NCI-H1417 treated with DMSO at 0.1 percent for 48 hours (cell line): Measurements from ENCODE around the gene PFN1.
"Not testable (repeated sequence)": the region's sequence is repeated elsewhere in the genome, so short reads cannot be mapped to it uniquely, and the experiment has no call there.

Source experiments
- DNase-seq: peaks from one replicate; lab custom pipeline; 2025; lab: John Stamatoyannopoulos, UW

The PFN1 gene

DNA sequence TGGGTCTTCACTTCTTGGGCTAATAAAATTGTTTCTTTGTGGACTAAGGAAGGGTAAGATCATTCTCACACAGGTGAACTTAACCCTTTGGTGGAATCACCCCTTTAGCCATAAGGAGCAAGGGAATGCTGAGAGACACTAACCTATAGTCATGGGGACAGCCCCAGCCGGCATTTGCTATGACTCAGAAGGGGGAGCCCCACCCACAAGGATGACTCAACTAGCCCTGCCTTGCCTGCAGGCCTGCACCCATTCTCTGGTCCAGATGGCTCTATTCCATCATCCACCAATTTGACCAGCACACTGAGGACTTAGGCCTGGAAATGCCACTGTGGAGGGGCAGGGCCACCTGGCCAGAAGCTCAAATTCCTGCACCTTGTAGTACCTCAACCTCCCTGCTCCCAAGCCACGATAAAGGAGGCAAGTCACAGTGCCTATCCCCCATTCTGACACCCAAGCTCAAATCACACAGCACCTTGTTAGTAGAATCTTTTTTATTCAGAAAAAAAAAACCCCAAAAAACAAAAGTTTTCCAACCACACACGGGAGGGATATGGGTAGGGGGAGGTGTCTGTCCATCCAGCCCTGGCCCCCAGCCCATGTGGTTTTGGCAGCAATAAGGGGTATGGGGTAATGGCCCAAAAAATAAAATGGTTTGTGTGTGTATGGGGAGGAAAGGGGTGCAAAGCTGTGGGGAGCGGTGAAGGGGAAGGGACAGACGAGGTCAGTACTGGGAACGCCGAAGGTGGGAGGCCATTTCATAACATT is 3.0 kb downstream of the PFN1 start:
- no peak for DNase-seq

DNA sequence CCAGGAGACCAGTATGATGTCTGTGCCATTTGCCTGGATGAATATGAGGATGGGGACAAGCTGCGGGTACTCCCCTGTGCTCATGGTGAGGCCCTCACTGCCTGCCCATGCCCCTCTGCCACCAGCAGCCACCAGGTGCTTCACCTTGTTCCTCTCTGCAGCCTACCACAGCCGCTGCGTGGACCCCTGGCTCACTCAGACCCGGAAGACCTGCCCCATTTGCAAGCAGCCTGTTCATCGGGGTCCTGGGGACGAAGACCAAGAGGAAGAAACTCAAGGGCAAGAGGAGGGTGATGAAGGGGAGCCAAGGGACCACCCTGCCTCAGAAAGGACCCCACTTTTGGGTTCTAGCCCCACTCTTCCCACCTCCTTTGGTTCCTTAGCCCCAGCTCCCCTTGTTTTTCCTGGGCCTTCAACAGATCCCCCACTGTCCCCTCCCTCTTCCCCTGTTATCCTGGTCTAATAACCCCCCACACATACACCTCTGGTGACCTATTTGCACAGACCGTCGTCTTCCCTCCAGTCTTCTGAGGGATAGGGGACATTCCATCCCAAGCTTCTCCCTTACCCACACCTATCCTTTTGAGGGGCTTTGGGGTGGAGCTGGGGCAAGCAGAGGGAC is 3.7 kb downstream of the PFN1 start:
- DNase-seq = no peak

DNA sequence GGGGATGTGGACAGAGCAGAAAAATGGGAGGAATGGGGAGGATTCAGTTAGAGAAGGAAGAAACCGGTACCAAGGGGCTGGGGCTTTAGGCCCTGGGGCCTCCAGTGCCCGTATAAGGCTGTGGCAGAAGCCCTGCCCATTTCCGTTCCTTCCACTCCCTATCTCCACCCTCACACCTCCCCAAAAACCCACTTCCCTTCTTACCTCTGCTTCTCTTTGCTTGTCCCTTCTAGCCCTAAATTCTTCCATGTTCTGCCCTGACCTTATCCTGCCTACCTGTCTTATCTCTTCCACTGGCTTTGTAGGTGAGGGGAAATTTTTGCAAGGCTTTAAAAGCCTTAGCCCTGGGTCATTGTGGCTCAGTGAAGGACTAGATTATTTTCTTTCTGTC is 4.2 kb downstream of the PFN1 start:
- DNase-seq = no peak

DNA sequence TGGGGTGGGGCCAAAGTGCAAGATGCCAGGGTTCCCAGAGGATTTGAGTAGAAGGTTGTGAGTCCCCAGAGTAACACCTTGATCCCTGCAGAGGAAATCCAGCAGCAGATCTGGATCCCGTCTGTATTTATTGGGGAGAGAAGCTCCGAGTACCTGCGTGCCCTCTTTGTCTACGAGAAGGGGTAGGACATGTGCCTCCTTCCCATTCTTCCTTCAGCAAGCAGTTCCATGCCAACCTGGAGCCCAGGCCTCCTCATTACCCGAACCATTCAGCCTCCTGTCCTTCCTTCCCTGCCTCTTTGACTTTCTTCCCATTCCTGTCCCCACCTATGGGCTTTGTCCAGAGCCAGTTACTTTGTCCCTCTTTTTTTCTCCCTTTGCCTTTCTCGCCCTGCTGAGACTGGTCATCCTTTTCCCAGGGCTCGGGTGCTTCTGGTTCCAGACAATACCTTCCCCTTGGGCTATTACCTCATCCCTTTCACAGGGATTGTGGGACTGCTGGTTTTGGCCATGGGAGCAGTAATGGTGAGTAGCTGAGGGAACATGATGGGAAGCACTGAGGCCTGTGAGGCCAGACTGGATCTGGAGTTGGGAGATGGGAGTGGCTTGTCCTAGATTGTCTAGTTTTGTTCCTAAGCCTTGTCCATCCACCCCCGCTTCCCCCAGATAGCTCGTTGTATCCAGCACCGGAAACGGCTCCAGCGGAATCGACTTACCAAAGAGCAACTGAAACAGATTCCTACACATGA is 5.4 kb downstream of the PFN1 start:
- DNase-seq = no peak

DNA sequence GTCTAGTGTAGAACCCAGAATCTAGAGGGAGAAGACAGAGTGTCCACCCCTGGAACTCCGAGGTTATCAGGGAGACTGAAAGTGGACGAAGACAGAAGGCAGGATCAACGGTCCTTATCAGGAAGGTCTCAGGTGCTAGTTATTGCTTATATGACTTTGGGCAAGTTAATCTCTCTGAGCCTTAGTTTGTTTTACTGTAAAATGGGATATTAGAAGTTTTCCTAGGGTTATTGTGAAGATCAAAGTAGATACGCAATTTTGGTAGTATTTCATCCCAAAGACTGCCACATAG is 7.1 kb downstream of the PFN1 start:
- DNase-seq = no peak

DNA sequence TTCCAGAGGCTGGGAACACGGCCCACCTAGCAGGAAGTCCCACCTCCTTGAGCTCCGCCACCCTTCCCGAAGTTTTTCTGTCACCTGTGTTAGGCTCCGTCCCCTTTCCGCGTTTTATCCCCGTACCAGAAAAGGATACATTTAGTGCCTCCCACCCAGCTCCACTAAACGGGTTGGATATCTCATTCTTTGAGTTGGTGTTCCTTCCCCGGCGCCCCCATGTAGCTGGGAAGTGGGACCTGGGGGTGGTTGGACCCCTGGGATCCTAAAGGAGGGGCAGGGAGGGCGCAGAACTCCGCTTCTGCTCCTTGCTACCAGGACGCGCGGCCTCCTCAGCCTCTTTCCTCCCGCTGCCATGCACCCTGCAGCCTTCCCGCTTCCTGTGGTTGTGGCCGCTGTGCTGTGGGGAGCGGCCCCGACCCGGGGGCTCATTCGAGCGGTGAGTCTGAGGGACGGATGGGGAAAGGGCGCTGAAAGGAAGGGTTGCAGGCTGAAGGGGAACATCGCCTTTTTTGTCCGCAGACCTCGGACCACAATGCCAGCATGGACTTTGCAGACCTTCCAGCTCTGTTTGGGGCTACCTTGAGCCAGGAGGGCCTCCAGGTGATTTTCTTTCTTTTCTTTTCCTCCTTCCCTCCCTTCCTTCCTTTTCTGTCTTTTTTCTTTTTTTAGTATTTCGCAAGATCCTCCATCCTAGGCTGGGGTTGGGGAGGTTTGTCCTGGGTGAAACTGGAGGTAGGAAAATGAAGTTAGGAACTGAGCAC is 7.6 kb downstream of the PFN1 start:
- no peak for DNase-seq

DNA sequence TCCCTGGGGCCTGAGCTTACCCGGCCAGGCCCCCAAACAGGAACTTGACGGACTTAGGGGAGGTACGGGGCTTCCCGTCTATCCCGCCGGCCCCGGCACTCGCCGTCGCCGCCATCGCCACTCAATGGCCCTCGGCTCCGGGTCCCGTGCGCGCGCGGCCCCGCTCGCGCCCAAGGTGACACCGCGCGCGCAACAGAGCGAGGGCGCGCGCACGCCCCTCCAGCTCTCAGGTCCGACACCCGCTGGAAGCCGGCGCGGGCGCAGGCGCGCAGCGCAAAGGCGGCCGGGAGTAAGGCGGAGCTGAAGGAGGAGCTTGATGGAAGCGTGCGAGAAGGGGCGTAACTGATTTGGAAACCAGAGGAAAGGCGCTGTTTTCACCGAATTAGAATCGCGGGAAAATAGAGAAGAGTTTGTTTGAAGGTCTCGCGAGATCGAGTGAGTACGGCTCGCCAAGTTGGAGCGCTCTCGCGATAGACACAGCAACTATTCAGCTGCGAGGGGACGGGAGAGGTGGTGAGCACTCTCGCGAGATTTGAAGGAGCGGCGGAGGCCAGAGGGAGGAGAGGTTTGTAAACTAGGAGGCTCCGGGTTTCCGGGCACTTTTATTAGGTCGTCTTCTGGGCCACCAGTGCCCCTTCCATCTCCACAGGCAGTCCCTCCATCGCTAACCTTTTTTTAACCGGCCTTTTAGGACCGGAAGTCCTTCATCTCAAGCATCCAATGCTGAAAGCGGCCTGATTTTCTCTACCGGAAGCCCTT is 8.4 kb downstream of the PFN1 start, which contains the start of the genes RNF167 and SLC25A11:
RNF167 (plus strand) TSS at position 473 of the 759 bp plus-strand sequence. CDS start 642 bp downstream, outside the sequence.
SLC25A11 (minus strand) TSS at position 251 of the 759 bp plus-strand sequence; CDS start at position 115, 136 bp downstream.
- peak; percentile 84 for DNase-seq

DNA sequence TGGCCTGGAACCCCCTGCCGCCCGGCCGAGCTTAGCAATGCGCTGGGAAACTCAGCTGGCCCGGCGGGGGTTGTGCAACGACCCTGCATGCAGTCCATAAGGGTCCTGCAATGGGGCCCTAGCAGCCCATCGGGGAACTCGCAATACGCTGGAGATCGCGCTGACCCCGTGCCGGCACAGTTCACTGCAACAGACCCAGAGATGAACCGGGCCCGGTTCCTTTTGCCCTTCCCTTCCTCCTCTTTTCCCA is 8.9 kb downstream of the PFN1 start:
- no peak for DNase-seq

DNA sequence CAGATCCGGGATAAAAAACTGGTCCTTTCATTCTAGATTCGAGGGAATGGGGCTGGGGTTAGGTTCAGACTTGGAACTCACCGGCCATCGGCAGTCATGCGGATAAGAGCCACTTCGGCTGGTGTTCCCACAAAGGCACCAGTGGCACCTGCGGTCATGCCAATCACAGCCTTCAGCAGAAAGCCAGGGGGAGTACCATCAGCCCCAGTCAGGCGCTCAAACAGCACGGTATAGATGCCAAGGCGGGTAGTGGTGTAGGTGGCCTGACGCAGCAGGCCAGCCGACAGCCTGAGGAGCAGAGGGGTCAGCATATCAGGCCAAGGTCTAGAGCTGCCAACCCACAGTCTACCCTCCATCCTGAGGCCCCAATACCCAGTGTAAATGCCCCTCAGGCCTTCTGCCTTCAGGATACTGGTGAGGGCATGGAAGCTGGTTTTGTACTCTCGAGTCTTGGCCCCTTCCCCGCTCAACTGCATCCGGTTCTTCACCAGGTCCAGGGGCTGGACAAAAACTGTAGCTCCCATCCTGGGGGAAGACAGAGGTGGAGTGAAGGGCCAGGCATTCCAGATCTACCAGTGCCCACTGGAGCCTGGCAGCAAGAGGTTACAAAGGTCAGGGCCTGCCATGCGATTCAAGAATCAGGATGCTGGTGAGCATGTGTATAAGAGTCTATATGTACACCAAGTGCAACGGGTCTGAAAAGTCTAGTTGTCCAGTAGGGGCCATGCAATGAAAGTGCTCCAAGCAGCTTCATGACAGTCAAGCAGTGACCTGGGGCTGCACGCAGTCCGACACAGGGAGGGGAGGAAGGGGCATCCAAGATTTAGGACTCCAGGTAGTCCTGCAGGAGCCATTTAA is 9.4 kb downstream of the PFN1 start:
- no peak for DNase-seq

DNA sequence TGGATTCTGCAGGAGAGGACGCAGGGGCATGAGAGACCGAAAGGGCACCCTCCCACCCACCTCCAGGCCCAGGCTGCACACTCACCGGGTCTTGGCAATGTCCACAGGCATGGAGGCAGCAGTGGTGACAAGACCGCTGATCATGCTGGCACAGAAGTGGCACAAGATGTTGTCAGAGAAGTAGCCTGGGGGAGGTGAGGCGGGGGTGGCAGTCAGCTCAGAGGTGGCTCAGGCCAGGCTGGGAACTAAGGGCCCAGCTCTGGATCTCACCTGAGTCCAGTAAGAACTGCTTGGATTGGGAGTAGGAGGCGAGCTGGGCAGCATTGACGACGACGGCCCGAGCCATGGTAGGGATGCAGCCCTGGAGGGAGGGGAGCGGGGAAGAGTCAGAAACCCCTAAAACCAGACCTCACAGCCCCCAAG is 10.2 kb downstream of the PFN1 start:
- DNase-seq = no peak

DNA sequence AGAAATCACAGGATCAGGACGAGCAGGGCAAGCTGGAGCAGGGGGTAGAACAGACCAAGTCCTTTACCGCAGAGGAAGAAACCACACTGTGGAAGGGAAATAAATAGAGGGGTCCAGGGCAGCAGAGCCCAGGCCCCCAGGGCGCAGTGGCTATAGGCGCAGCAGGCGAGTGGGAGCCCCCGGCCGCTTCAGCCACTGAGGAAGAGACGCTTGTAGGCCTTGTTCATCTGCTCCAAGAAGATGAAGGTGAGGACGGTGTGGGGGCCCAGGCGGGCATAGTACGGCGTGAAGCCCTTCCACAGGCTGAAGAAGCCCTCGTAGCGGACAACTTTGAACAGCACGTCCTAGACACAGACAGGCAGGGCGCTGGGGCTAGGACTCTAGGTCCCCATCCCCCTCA is 10.8 kb downstream of the PFN1 start:
- DNase-seq = no peak

DNA sequence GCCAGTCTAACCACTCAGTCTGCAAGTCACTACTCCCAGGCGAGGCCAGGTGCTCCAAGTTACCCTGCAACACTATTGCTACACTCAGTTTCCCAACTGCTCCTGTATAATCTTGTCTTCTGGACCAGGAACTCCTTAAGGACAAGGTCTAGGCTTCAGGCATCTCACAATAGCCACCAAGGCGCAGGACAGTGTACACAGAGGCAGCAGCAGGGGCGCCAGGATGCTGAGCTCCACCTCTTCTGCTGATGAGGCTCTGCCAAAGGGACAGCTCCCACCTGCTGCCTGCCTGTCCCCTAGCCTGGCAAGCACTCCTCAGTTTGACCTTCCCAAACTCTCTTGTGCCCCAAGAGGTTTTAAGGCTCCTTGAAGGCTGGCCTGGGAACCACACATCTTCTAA is 11.9 kb downstream of the PFN1 start:
- DNase-seq = no peak

DNA sequence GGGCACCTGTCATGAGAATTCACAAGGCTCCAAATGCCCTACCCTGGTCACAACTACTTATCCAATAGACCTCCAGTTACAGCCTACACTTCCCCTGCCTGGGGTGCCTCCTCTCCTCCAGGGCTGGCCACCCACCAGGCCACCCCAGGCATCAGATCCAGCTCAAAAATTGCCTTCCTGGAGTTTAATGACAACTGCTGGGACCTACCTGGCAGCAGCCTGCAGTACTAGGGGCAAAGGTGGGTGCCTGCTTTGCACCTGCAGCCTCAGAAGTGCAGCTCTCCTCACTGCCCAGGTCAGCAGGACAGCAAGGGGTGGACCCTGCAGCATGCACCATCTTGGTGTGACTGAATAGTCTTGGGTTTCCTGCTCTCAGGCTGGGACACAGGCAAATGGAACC is 12.7 kb downstream of the PFN1 start:
- DNase-seq = no peak

DNA sequence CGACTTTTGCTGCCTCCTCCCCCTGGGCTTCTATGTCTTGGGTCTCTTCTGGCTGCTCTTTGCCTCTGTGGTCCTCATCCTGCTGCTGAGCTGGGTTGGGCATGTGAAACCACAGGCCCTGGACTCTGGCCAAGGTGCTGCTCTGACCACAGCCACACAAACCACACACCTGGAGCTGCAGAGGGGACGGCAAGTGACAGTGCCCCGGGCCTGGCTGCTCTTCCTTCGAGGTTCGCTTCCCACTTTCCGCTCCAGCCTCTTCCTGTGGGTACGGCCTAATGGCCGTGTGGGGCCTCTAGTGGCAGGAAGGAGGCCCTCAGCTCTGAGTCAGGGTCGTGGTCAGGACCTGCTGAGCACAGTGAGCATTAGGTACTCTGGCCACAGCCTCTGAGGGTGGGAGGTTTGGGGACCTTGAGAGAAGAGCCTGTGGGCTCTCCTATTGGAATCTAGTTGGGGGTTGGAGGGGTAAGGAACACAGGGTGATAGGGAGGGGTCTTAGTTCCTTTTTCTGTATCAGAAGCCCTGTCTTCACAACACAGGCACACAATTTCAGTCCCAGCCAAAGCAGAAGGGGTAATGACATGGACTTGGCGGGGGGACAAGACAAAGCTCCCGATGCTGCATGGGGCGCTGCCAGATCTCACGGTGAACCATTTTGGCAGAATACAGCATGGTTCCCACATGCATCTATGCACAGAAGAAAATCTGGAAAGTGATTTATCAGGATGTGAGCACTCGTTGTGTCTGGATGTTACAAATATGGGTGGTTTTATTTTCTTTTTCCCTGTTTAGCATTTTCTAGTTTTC is 14.0 kb downstream of the PFN1 start:
- no peak for DNase-seq

DNA sequence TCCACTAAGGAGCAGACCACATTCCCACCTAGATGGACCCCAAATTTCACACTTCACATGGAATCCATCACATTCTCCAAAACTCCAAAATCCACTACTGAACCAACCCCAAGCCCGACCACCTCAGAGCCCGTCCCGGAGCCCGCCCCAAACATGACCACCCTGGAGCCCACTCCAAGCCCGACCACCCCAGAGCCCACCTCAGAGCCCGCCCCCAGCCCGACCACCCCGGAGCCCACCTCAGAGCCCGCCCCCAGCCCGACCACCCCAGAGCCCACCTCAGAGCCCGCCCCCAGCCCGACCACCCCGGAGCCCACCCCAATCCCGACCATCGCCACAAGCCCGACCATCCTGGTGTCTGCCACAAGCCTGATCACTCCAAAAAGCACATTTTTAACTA is 14.7 kb downstream of the PFN1 start:
- no peak for DNase-seq

DNA sequence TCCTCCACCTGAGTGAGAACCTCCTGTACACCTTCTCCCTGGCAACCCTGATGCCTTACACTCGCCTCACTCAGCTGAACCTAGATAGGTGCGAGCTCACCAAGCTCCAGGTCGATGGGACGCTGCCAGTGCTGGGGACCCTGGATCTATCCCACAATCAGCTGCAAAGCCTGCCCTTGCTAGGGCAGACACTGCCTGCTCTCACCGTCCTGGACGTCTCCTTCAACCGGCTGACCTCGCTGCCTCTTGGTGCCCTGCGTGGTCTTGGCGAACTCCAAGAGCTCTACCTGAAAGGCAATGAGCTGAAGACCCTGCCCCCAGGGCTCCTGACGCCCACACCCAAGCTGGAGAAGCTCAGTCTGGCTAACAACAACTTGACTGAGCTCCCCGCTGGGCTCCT is 15.6 kb downstream of the PFN1 start:
- no peak for DNase-seq

DNA sequence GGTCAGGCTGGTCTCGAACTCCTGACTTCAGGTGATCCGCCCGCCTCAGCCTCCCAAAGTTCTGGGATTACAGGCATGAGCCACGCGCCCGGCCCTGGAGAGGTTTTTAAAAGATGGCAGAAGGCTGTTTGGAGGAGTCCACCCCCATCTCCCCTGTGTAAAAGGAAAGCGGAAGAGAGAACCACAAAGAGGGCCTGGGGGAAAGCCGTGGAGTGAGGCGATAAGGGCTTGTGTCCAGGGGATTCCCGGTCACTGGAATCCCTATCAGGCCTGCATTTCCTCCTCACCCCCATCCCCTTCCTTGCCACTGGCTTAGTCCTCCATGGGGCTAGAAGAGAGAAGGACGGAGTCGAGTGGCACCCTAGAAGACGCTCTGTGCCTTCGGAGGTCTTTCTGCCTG is 16.4 kb downstream of the PFN1 start, which contains the start of gene GP1BA:
GP1BA (plus strand) TSS at position 315 of the 400 bp plus-strand sequence. CDS start 328 bp downstream, outside the sequence.
- DNase-seq = no peak

DNA sequence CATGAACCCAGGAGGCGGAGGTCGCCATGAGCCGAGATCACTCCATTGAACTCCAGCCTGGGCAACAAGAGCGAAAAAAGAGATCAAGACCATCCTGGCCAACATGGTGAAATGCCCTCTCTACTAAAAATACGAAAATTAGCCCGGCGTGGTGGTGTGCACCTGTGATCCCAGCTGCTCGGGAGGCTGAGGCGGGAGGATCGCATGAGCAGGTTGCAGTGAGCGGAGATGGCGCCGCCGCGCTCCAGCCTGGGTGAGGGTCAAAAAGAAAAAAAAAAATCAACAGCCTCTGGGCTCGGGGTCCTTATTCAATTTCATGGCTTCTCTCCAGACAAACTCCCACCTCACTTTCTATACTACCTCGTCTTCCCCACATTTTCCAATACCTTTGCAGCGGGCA is 19.4 kb downstream of the PFN1 start:
- DNase-seq = no peak

DNA sequence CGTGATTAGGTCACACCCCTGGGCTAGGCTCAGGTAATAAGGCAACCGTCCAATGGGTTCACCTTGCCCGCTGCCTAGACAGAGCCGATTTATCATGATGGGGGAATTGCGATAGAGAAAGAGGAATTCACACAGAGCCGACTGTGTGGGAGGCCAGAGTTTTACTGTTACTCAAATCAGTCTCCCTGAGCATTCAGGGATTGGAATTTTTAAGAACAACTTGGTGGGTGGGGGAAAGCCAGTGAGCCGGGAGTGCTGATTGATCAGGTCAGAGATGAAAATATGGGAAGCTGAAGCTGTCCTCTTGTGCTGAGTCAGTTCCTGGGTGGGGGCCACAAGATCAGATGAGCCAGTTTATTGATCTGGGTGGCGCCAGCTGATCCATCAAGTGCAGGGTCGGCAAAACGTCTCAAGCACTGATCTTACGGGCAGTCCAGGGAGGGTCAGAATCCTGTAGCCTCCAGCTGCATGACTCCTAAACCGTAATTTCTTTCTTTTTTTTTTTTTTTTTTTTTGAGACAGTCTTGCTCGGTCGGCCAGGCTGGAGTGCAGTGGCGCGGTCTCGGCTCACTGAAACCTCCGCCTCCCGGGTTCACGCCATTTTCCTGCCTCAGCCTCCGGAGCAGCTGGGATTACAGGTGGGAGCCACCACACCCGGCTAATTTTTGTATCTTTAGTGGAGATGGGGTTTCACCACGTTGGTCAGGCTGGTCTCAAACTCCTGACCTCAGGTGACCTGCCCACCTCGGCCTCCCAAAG is 21.6 kb downstream of the PFN1 start:
- not testable (repeated sequence) for DNase-seq
